ENCODE measurements around the gene ERAS.

Gene ERAS

GRCh38 chrX:48800574-48801279, 25.6 kb upstream of the ERAS start:
- H3K4me1 ChIP-seq (ENCODE audit: insufficient read depth, low read length), result no peaks in the 10 kb centered on the region
- H3K27me3 ChIP-seq (ENCODE audit: control insufficient read depth in 1 of 2, insufficient read depth in 2 of 2, low read length in 2 of 2), result peaks cover 0 to 4% of the 10 kb centered on the region in 2 donors
- H3K9me3 ChIP-seq (ENCODE audit: low read length), result no peaks in the 10 kb centered on the region
- H3K9ac ChIP-seq (ENCODE audit: low read length), result peak overlapping the region; percentile 34
- peaks cover 7% of the 10 kb centered on the region for H3K36me3 ChIP-seq (ENCODE audit: insufficient read depth, low read length)
- peak overlapping the region; percentile 37 to 57 for H3K4me3 ChIP-seq (ENCODE audit: low read depth in 1 of 2, low read length in 2 of 2)
- peak overlapping the region; percentile 53 for H3K27ac ChIP-seq (ENCODE audit: low read depth, low read length)

- peak within 1 kb of the TSS; percentile 57 for H3K9ac ChIP-seq (ENCODE audit: low read length)
- H3K27me3 ChIP-seq (ENCODE audit: control insufficient read depth in 1 of 2, insufficient read depth in 2 of 2, low read length in 2 of 2), result no peaks in the 10 kb centered on the region
- H3K27ac ChIP-seq (ENCODE audit: low read depth, low read length), result peak within 1 kb of the TSS; percentile 84
- peak within 1 kb of the TSS; percentile 56 to 75 for H3K4me3 ChIP-seq (ENCODE audit: low read depth in 1 of 2, low read length in 2 of 2)
- H3K36me3 ChIP-seq (ENCODE audit: insufficient read depth, low read length), result peaks cover 7% of the 10 kb centered on the region
- no peaks in the 10 kb centered on the region for H3K9me3 ChIP-seq (ENCODE audit: low read length)
- no peaks in the 10 kb centered on the region for H3K4me1 ChIP-seq (ENCODE audit: insufficient read depth, low read length)
Measured at GRCh38 chrX:48801280-48802088, 24.8 kb upstream of the ERAS start, which contains the start of gene HDAC6. TSS of gene HDAC6 (plus strand) at chrX:48802067. CDS start at chrX:48802693, 626 bp downstream.

GRCh38 chrX:48802089-48802904, 24.0 kb upstream of the ERAS start:
- no peaks in the 10 kb centered on the region for H3K27me3 ChIP-seq (ENCODE audit: control insufficient read depth in 1 of 2, insufficient read depth in 2 of 2, low read length in 2 of 2)
- H3K36me3 ChIP-seq (ENCODE audit: insufficient read depth, low read length), result peaks cover 7% of the 10 kb centered on the region
- H3K27ac ChIP-seq (ENCODE audit: low read depth, low read length), result peak overlapping the region; percentile 84
- no peaks in the 10 kb centered on the region for H3K4me1 ChIP-seq (ENCODE audit: insufficient read depth, low read length)
- H3K9me3 ChIP-seq (ENCODE audit: low read length), result no peaks in the 10 kb centered on the region
- H3K4me3 ChIP-seq (ENCODE audit: low read depth in 1 of 2, low read length in 2 of 2), result peak overlapping the region; percentile 56 to 75
- H3K9ac ChIP-seq (ENCODE audit: low read length), result peak overlapping the region; percentile 57

- Histone ChIP-seq H3K4me3 (ENCODE audit: low read depth in 1 of 2, low read length in 2 of 2) (peak overlapping the region; percentile 56 to 75), H3K9ac (ENCODE audit: low read length) (peak overlapping the region; percentile 57)
Measured at GRCh38 chrX:48802905-48803200, 23.5 kb upstream of the ERAS start.

GRCh38 chrX:48806081-48806480, 20.2 kb upstream of the ERAS start:
- Histone ChIP-seq H3K4me3 (ENCODE audit: low read depth in 1 of 2, low read length in 2 of 2) (no peak overlapping the region), H3K4me1 (ENCODE audit: insufficient read depth, low read length) (no peaks in the 10 kb centered on the region), H3K9ac (ENCODE audit: low read length) (no peak overlapping the region), H3K36me3 (ENCODE audit: insufficient read depth, low read length) (peaks cover 12% of the 10 kb centered on the region), H3K9me3 (ENCODE audit: low read length) (no peaks in the 10 kb centered on the region), H3K27ac (ENCODE audit: low read depth, low read length) (no peak overlapping the region), H3K27me3 (ENCODE audit: control insufficient read depth in 1 of 2, insufficient read depth in 2 of 2, low read length in 2 of 2) (no peaks in the 10 kb centered on the region)

More at GRCh38 chrX:48802905-48803200, 23.5 kb upstream of the ERAS start:
- H3K4me1 ChIP-seq (ENCODE audit: insufficient read depth, low read length), result no peaks in the 10 kb centered on the region
- no peaks in the 10 kb centered on the region for H3K27me3 ChIP-seq (ENCODE audit: control insufficient read depth in 1 of 2, insufficient read depth in 2 of 2, low read length in 2 of 2)
- H3K27ac ChIP-seq (ENCODE audit: low read depth, low read length), result peak overlapping the region; percentile 61
- H3K9me3 ChIP-seq (ENCODE audit: low read length), result no peaks in the 10 kb centered on the region
- peaks cover 7% of the 10 kb centered on the region for H3K36me3 ChIP-seq (ENCODE audit: insufficient read depth, low read length)

- Histone ChIP-seq H3K4me1 (ENCODE audit: insufficient read depth, low read length) (no peaks in the 10 kb centered on the region), H3K9ac (ENCODE audit: low read length) (no peak overlapping the region), H3K27ac (ENCODE audit: low read depth, low read length) (no peak overlapping the region), H3K27me3 (ENCODE audit: control insufficient read depth in 1 of 2, insufficient read depth in 2 of 2, low read length in 2 of 2) (peaks cover 0 to 5% of the 10 kb centered on the region in 2 donors), H3K9me3 (ENCODE audit: low read length) (no peaks in the 10 kb centered on the region), H3K4me3 (ENCODE audit: low read depth in 1 of 2, low read length in 2 of 2) (no peak overlapping the region), H3K36me3 (ENCODE audit: insufficient read depth, low read length) (peaks cover 23% of the 10 kb centered on the region)
Measured at GRCh38 chrX:48813644-48814043, 12.7 kb upstream of the ERAS start.

- Histone ChIP-seq H3K9me3 (ENCODE audit: low read length) (no peaks in the 10 kb centered on the region), H3K4me1 (ENCODE audit: insufficient read depth, low read length) (no peaks in the 10 kb centered on the region), H3K27ac (ENCODE audit: low read depth, low read length) (no peak overlapping the region), H3K36me3 (ENCODE audit: insufficient read depth, low read length) (peaks cover 24% of the 10 kb centered on the region), H3K4me3 (ENCODE audit: low read depth in 1 of 2, low read length in 2 of 2) (no peak overlapping the region), H3K27me3 (ENCODE audit: control insufficient read depth in 1 of 2, insufficient read depth in 2 of 2, low read length in 2 of 2) (peaks cover 0 to 5% of the 10 kb centered on the region in 2 donors), H3K9ac (ENCODE audit: low read length) (no peak overlapping the region)
Measured at GRCh38 chrX:48814722-48815121, 11.6 kb upstream of the ERAS start.

GRCh38 chrX:48815266-48815665, 11.0 kb upstream of the ERAS start:
- Histone ChIP-seq H3K4me3 (ENCODE audit: low read depth in 1 of 2, low read length in 2 of 2) (no peak overlapping the region), H3K9ac (ENCODE audit: low read length) (no peak overlapping the region), H3K9me3 (ENCODE audit: low read length) (no peaks in the 10 kb centered on the region), H3K27ac (ENCODE audit: low read depth, low read length) (no peak overlapping the region), H3K27me3 (ENCODE audit: control insufficient read depth in 1 of 2, insufficient read depth in 2 of 2, low read length in 2 of 2) (peaks cover 0 to 5% of the 10 kb centered on the region in 2 donors), H3K36me3 (ENCODE audit: insufficient read depth, low read length) (peaks cover 27% of the 10 kb centered on the region), H3K4me1 (ENCODE audit: insufficient read depth, low read length) (no peaks in the 10 kb centered on the region)

- no peaks in the 10 kb centered on the region for H3K4me1 ChIP-seq (ENCODE audit: insufficient read depth, low read length)
- no peak overlapping the region for H3K4me3 ChIP-seq (ENCODE audit: low read depth in 1 of 2, low read length in 2 of 2)
- no peaks in the 10 kb centered on the region for H3K9me3 ChIP-seq (ENCODE audit: low read length)
- H3K9ac ChIP-seq (ENCODE audit: low read length), result no peak overlapping the region
- no peak overlapping the region for H3K27ac ChIP-seq (ENCODE audit: low read depth, low read length)
- peaks cover 0 to 5% of the 10 kb centered on the region in 2 donors for H3K27me3 ChIP-seq (ENCODE audit: control insufficient read depth in 1 of 2, insufficient read depth in 2 of 2, low read length in 2 of 2)
- H3K36me3 ChIP-seq (ENCODE audit: insufficient read depth, low read length), result peaks cover 28% of the 10 kb centered on the region
Measured at GRCh38 chrX:48816014-48816810, 10.1 kb upstream of the ERAS start.

GRCh38 chrX:48818098-48818497, 8.2 kb upstream of the ERAS start:
- Histone ChIP-seq H3K4me1 (ENCODE audit: insufficient read depth, low read length) (no peaks in the 10 kb centered on the region), H3K36me3 (ENCODE audit: insufficient read depth, low read length) (peaks cover 40% of the 10 kb centered on the region)

More at GRCh38 chrX:48818098-48818497, 8.2 kb upstream of the ERAS start:
- no peak overlapping the region for H3K27ac ChIP-seq (ENCODE audit: low read depth, low read length)
- H3K27me3 ChIP-seq (ENCODE audit: control insufficient read depth in 1 of 2, insufficient read depth in 2 of 2, low read length in 2 of 2), result peaks cover 0 to 5% of the 10 kb centered on the region in 2 donors
- H3K9me3 ChIP-seq (ENCODE audit: low read length), result no peaks in the 10 kb centered on the region
- no peak overlapping the region for H3K9ac ChIP-seq (ENCODE audit: low read length)
- H3K4me3 ChIP-seq (ENCODE audit: low read depth in 1 of 2, low read length in 2 of 2), result no peak overlapping the region

Data from muscle layer of colon (tissue), 2 donors.